Colonic mucosa (tissue), 4 donors: ENCODE measurements around the gene MDM4. TPM values are rescaled to one million over a fixed set of nuclear protein-coding genes. Genes with fewer than 3 reads are reported as not detected.

ENCODE experiments used
- DNase-seq: peaks from one replicate; pipeline ENCODE4 v3.0.0-alpha.2; 2020
- H3K27ac ChIP-seq: fragments of 200-600 bp; one replicate; pipeline ENCODE4 v1.8.0; 2021
- H3K27me3 ChIP-seq: fragments of 200-600 bp; one replicate; pipeline ENCODE4 v1.8.0; 2021
- H3K36me3 ChIP-seq: fragments of 200-600 bp; one replicate; pipeline ENCODE4 v1.8.0; 2021
- H3K4me1 ChIP-seq: fragments of 200-600 bp; one replicate; pipeline ENCODE4 v1.8.0; 2021; ENCODE audit warnings: mild to moderate bottlenecking
- H3K4me3 ChIP-seq: fragments of 200-600 bp; one replicate; pipeline ENCODE4 v1.8.0; 2021
- H3K9ac ChIP-seq, 2 donors: one replicate each; pipeline ENCODE4 v1.7.0; 2013; ENCODE audit warnings: control low read depth in 2 of 2, low read depth in 2 of 2, low read length in 2 of 2
- H3K9me3 ChIP-seq: fragments of 200-600 bp; one replicate; pipeline ENCODE4 v1.8.0; 2021
- intact Hi-C: fragments of 100-400 bp; cut with DNase I; formaldehyde crosslinking; loops from one replicate; pipeline ENCODE4 v1.14.1; 2022
- total RNA-seq, 2 donors: library from RNA; stranded (reverse); fragmentation: NEBNext Ultra II Directional in 1 of 2; extraction: Animal tissue kit (Norgen Biotek cat#: 25700) in 1 of 2; gene quantifications; one replicate each; pipeline ENCODE4 v1.2.1, GENCODE V29; 2021
- TF ChIP-seq, protein P1 (sequence below): fragments of 200-600 bp; IDR thresholded peaks from one replicate; pipeline ENCODE4 v1.8.0; 2022; ENCODE audit warnings: antibody characterized with exemption, mild to moderate bottlenecking
- donor health status: healthy.
- donor health status: DM: no; HTN: no; CAD: no.
- donor health status: DM: no; HTN: no; CAD: no.

Gene MDM4
- total RNA-seq, 2 donors from 2014 or later, result 43.7 to 49.8 TPM

DNA sequence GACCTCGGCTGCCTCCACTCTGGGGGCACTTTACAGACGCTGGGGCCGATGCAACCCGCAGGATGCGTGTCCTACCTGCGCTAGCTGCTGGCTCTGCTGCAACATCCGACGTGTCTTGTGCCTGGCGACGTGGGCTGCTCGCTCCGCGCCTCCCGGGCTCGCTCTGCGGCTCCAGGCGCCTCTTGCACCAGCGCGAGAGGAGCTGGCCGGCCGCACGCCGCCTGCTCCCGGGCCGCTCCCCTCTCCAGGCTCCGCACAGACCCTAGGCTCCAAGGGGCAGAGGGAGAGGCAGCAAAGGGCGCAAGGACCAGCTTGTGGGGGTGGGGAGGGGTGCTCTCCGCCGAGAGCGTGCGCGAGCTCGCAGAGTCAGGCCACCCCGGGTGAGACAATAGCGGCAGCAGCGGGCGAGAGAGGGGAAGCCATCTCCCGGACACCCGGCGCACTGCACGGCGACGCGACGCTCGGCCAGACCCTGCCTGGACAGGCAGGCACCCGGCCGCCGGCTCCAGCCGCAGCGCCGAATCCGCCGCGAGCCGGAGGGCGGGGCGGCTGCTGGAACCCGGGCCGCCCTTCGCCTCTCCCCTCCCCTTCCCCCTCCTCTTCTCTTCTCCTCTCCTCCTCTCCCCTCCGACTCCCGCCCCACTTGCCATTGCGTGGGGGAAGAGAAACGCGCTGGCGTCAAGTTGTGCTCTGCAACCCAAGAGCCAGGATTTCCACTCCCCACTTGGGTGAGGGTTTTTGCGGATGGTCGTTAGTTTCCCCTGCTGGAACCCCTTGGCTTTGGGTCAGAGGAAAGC, 21.7 kb upstream of the MDM4 start, which contains the start of gene PIK3C2B:
Gene PIK3C2B, minus strand, starts transcription at position 525 of the 797 bp plus-strand sequence. CDS start 25,003 bp downstream, outside the sequence.
- H3K4me3 ChIP-seq, result peak within 1 kb of the TSS; percentile 96
- no peaks in the 10 kb centered on the region for H3K4me1 ChIP-seq
- TF ChIP-seq, protein P1, sequence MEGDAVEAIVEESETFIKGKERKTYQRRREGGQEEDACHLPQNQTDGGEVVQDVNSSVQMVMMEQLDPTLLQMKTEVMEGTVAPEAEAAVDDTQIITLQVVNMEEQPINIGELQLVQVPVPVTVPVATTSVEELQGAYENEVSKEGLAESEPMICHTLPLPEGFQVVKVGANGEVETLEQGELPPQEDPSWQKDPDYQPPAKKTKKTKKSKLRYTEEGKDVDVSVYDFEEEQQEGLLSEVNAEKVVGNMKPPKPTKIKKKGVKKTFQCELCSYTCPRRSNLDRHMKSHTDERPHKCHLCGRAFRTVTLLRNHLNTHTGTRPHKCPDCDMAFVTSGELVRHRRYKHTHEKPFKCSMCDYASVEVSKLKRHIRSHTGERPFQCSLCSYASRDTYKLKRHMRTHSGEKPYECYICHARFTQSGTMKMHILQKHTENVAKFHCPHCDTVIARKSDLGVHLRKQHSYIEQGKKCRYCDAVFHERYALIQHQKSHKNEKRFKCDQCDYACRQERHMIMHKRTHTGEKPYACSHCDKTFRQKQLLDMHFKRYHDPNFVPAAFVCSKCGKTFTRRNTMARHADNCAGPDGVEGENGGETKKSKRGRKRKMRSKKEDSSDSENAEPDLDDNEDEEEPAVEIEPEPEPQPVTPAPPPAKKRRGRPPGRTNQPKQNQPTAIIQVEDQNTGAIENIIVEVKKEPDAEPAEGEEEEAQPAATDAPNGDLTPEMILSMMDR, result peak; percentile 29
- peak; percentile 82 for DNase-seq
- H3K9me3 ChIP-seq, result no peaks in the 10 kb centered on the region
- H3K9ac ChIP-seq, result peak within 1 kb of the TSS; percentile 98 to 99
- no peaks in the 10 kb centered on the region for H3K27me3 ChIP-seq
- intact Hi-C loops, result no loop called here
- H3K27ac ChIP-seq, result peak within 1 kb of the TSS; percentile 99
- H3K36me3 ChIP-seq, result no peaks in the 10 kb centered on the region

DNA sequence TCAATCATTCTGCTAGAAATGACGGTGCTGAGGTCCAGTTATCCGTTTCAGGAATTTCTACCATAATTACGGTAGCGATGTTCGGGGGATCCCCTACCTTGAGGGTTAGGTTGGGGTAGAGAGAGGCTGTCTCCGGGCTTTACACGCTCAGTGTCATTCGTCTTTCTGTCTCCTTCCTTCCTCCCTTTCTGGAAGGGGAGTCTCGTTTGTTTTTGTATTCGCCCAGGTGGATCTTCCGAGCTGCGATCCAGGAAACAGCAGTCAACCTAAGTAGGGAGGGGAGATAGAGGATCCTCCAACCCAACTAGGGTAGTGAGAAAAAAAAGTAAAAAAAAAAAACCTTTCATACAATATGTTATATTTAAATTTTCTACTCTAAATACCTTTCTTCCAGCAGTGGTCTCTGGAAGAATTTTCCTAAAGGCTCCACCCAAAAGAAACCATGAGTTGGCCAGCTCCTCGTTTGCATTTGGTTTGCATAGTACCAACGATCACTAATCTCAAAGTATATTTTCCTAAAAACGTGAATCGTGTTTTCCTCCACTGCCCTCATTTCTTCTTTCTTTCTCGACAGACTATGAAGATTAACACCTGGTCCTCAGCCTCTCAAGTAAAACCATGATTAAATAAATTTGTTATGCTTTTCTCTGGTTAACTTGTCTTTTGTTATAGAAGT, 21.0 kb upstream of the MDM4 start:
- TF ChIP-seq, protein P1, result no peak
- Histone ChIP-seq H3K9me3 (no peaks in the 10 kb centered on the region), H3K36me3 (no peaks in the 10 kb centered on the region), H3K27ac (peak overlapping the region; percentile 99), H3K4me3 (peak overlapping the region; percentile 96), H3K27me3 (no peaks in the 10 kb centered on the region), H3K4me1 (no peaks in the 10 kb centered on the region), H3K9ac (peak overlapping the region; percentile 98 to 99)
- no peak for DNase-seq
- intact Hi-C loops, result no loop called here

GRCh38 chr1:204495777-204496176, 20.4 kb upstream of the MDM4 start:
- intact Hi-C loops, result no loop called here
- peak overlapping the region in 1 of 2 donors; percentile 98 for H3K9ac ChIP-seq
- H3K27ac ChIP-seq, result no peak overlapping the region
- no peak overlapping the region for H3K4me3 ChIP-seq
- TF ChIP-seq, protein P1, result no peak
- no peaks in the 10 kb centered on the region for H3K36me3 ChIP-seq
- H3K4me1 ChIP-seq, result no peaks in the 10 kb centered on the region
- H3K27me3 ChIP-seq, result no peaks in the 10 kb centered on the region
- no peak for DNase-seq
- no peaks in the 10 kb centered on the region for H3K9me3 ChIP-seq

DNA sequence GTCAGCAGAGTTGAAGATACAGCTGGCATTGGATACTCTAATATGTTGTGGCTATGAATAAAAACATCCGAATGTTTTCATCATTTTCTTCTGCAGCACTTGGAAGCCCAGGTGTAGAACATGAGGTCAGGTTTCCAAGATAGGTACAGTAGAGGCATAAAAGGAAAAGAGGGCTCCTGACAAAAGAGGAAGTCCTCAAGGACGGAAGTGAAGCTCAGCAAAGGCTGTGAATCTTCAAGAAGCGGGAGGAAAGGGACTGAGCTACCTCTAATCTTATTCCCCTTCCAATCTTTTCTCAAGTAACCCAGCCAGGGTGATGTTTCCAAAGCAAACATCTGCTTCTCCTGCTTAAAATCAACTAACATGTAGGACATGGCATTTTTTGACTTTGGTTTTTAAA, 17.2 kb upstream of the MDM4 start:
- DNase-seq, result no peak
- intact Hi-C loops, result no loop called here
- TF ChIP-seq, protein P1, result no peak
- no peaks in the 10 kb centered on the region for H3K27me3 ChIP-seq
- H3K27ac ChIP-seq, result no peak overlapping the region
- H3K36me3 ChIP-seq, result no peaks in the 10 kb centered on the region
- no peaks in the 10 kb centered on the region for H3K4me1 ChIP-seq
- H3K9ac ChIP-seq, result no peak overlapping the region
- H3K4me3 ChIP-seq, result no peak overlapping the region
- no peaks in the 10 kb centered on the region for H3K9me3 ChIP-seq

GRCh38 chr1:204499511-204500468, 16.4 kb upstream of the MDM4 start:
- Histone ChIP-seq H3K9me3 (no peaks in the 10 kb centered on the region), H3K27me3 (no peaks in the 10 kb centered on the region), H3K4me3 (no peak overlapping the region), H3K36me3 (no peaks in the 10 kb centered on the region), H3K9ac (no peak overlapping the region), H3K4me1 (no peaks in the 10 kb centered on the region), H3K27ac (no peak overlapping the region)
- TF ChIP-seq, protein P1, result no peak
- intact Hi-C loops, result loop anchor here (5.0 kb wide), 1 partner anchor 67 kb away; no protein-coding TSS in a partner anchor
- DNase-seq, result no peak
